ENCODE results near the gene B4GALNT3.

DNA sequence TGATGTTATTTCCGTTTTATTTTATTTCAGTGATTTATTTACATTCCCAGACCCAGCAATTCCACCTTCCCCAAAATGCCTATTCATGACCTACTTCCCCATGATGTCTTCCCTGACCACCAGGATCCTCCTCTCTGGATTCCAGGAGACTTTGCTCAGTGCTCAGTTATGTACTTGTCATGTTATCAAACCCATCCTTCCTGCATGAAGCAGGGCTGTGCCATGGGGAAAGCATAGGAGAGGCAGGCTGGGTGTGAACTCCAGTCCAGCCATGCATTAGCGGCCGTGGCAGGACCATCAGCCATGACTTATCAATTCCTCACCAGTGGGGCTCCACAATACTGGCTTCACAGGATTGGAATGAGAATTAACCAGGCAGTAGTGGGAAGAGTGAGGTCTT lies 57.8 kb downstream of the B4GALNT3 start:
- TF ChIP-seq, protein P1, sequence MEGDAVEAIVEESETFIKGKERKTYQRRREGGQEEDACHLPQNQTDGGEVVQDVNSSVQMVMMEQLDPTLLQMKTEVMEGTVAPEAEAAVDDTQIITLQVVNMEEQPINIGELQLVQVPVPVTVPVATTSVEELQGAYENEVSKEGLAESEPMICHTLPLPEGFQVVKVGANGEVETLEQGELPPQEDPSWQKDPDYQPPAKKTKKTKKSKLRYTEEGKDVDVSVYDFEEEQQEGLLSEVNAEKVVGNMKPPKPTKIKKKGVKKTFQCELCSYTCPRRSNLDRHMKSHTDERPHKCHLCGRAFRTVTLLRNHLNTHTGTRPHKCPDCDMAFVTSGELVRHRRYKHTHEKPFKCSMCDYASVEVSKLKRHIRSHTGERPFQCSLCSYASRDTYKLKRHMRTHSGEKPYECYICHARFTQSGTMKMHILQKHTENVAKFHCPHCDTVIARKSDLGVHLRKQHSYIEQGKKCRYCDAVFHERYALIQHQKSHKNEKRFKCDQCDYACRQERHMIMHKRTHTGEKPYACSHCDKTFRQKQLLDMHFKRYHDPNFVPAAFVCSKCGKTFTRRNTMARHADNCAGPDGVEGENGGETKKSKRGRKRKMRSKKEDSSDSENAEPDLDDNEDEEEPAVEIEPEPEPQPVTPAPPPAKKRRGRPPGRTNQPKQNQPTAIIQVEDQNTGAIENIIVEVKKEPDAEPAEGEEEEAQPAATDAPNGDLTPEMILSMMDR (IDR thresholded peaks at IDR 0.05) = no peak
- no peak for TF ChIP-seq POLR2A (IDR thresholded peaks at IDR 0.05)
